Kidney tubule cell (primary cell): ENCODE results near the gene SLC37A1.

Source experiments
- DNase-seq: peaks from one replicate; pipeline ENCODE4 v3.0.0-alpha.2; 2018; ENCODE audit warnings: low spot score

The SLC37A1 gene

DNA sequence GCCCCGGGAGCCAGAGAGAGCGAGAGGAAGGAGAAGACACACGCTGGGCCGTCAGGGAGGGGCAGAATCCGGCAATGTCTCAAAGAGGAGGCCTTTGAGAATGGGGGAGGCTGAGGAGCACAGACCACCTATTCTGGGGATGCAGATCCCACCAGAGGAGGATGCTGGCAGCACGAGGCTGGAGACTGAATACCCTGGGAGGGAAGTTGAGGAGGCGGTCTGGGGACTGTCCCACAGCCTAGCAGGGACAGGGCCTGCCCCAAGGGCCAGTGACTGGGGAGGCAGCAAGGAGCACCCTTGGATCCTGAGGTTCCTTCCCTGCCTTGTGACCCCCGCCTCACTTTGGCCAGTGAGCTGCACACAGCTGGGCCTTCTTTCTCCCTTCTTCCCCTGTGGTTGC is 49.2 kb downstream of the SLC37A1 start:
- no peak for DNase-seq

DNA sequence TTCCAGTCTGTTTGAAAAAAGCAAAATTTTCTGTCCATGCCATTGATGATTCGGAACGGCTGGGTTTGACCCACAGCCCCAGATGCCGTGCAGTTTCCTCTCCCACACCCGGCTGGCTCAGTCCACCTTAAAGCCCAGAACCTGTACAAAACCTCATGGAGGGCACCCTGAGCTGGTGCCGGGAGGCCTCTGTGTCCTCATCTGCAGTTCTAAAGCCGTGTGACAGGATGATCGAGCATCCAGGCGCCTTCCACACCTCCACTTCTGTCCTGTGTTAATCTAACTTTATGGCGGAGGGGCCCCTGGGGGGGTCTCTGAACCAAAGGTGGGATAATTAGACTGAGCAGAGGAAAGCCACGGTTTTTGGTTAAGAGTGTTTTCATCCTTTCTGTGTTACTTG is 49.6 kb downstream of the SLC37A1 start:
- DNase-seq, result no peak

DNA sequence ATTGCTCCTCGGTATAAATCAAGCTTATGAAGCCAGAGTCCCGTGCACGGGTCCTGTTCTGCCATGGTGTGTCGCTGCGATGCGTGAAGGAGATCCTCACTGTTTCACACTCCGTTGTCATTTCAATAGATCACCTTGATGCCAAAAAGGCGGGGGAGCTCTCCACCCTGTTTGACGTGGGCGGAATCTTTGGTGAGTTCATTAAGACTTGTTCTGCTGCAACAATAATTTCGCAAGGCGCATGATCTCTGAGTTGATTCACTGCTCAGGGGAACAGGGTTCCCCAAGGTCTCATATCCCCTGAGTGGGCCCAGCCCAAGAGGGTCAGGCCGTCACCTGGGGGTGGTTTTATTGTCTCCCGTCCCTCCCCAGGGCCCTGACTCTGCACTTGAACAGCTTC is 50.0 kb downstream of the SLC37A1 start:
- no peak for DNase-seq

DNA sequence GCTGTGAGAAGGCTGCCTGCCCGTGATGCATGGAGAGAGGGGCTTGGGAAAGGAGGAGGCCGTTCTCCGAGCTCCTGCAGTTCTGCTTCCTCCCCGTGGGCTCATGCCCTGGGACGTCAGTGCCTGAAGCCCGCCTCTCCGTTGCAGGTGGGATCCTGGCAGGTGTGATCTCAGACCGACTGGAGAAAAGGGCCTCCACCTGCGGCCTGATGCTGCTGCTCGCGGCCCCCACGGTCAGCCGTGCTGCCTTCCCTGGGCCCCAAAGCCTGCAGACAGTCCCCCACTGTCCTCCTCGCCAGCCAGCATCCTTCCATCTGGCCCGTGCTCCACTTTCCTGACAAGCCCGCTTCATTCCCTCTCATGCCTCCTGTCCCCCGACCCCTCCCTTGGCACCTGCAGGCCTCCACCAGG is 50.9 kb downstream of the SLC37A1 start:
- DNase-seq, result no peak

DNA sequence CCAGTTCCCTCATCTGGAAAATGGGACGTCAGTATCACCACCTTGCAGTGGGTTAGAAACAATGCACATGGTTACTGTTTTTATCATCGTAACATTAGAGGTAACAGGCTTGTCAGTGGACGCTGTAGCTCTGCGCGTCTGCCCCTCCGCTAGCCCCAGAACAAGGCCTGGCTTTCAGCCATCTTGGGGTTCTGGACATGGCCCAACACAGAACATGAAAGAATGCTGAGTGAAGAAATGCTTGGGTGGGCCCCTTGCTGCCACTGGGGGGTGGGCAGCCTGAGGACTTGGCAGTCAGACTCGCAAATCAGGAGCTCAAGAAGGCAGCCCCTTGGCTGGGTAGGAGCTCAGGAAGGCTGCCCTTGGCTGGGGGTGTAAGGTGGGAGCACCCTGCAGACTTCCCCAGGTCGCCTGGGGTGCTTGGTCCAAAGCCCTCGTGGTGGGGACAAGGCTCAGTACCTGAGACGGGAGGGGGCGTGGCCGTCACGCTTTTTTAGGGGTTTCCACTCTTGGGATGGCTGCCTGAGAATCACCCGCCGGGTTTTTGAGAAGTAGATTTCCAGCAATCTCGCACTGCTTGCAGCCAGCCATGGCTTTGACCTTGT is 51.7 kb downstream of the SLC37A1 start:
- no peak for DNase-seq

GRCh38 chr21:42565886-42566523 is 52.4 kb downstream of the SLC37A1 start:
- DNase-seq, result no peak

DNA sequence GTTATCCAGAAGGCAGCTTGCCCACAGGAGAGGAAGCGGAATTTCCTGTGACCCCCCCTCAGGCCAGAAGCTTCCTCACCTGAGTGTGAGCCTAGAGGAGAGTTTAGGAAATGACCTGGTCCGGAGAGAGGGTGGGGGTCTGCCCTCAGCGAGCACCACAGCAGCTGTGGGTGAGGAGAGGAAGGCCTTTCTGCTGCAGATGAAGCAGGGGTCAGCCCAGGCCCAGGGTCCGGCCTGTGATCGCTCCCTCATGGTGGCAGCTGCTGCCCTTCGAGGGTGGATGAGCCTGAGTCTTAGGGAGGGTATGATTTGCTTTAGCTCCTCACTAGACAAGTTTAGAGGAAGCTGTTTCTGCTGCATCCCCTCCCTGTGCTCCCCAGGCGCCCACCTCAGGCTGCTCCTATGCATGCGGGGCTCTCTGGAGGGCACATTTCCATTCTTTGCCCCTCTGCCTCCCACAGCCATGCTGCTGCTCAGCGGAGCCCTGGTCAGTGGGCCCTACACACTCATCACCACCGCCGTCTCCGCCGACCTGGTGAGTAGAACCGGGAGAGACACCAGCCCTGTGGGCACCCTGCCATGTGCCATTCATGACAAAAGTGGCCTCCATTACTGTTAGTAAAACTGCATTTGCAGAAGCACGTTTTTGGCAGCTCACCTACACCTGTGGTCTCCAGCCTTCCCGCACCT is 53.0 kb downstream of the SLC37A1 start:
- DNase-seq, result no peak

- no peak for DNase-seq
Observed at GRCh38 chr21:42567214-42567555, 53.5 kb downstream of the SLC37A1 start.

- no peak for DNase-seq
Observed at GRCh38 chr21:42567861-42568260, 54.2 kb downstream of the SLC37A1 start.

DNA sequence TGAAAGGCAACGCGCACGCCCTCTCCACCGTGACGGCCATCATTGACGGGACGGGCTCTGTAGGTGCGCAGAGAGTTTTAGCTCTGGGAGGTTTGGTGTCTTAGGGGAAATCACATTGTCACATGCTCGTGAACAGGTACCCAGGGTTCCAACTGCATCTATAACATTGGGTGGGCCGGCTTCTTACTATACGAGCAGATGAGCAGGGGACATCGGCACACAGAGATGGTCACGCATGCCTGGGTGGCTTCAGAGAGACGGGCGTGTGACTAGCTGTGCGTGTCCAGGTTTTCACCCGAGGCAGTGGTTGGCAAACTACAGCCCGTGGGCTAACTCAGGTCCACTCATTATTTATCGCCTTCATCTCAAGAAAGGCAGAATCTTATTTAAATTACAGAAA is 54.7 kb downstream of the SLC37A1 start:
- DNase-seq, result no peak

DNA sequence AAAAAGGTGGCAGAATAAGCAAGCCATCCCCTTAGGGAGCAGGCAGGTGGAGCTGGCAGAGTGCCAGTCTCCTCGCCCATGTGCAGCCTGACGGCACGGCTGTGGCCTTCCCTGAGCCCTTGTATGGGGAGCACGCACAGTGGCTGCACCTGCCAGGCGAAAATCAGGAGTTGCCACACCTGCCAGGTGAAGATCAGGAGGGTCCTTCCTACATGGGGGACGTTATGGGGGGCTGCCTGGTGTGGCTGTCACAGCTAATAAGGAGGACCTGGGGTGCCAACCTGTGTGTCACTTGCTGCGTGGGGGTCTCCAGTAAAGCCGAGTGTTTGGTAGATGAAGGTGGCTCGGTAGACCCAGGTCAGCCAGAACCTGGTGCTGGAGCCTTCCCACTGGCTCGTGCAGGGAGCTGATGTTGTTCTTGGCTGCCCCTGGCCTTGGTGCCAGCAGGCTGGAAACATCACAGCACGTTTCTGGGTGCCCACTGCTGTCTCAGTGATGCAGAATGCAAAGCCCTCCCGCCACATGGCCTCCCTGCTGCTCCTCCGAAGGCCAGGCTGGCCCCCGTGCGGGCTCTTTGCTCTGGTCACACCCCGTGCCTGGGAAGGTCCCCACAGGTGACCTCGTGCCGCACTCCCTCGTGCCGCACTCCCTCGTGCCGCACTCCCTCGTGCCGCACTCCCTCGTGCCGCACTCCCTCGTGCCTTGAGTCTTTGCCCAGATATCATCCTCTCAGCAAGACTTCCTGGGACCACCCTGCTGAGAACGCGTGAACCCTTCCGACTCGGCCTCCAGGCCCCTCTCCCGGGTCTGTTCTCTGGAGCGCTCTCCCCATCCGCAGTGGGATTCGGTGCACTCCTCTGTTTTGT is 55.4 kb downstream of the SLC37A1 start:
- DNase-seq, result no peak

GRCh38 chr21:42569732-42570301 is 56.2 kb downstream of the SLC37A1 start:
- DNase-seq, result no peak

- DNase-seq, result no peak
Observed at GRCh38 chr21:42570362-42570761, 56.7 kb downstream of the SLC37A1 start.

DNA sequence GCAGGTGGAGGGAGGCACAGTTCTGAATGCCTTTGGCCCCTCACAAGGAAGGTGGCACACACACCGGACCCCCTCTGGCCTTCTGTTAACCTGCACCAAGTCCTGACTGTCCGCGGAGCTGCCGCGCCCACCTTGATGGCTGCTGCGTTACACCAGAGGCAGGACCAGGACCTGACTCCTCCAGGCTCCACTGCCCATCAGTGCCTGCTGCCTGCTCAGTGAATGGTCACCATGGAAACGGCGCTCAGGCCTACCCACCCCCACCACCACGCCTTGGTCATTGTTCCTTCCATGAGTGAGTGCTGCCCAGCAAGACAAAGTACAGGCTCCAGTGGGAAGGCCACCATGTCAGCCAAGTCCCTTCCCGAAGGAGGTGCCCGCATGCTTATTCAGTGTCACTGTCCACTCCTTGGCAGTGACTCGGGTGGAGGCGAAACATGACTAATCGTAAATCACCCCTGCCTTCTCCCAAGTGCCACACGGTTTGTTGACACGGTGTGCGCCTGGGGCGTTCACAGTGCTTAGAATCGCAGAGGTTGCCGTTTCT is 57.3 kb downstream of the SLC37A1 start:
- peak; percentile 67 for DNase-seq

- DNase-seq, result no peak
Observed at GRCh38 chr21:42571391-42572150, 57.9 kb downstream of the SLC37A1 start.

DNA sequence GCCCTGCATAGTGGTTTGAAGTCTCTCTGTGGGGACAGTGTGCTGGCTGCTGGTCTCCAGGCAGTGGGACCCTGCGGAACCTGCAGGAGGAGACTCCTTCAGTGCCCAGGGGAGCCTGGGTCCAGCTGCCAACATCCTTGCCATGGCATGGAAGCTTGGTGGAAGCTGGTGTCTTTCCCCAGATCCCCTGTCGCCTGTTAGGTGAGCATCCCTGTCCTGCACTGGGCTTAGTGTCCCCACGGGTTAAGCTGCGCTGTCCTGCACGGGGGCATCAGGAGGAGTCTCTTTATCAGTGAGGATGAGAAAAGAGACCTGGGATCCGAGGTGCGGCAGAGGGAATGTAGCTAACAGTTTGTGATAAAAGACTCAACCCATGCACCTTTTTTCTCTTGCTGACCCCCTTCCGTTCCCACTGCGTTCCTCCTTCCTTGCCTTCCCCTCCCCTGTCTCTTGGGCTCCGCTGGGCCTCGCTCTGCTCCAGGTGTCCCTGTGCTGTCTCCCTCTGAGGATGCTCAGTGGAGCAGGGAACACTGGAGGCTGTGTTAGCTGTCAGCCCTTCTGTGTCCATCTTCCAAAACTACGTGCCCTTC is 59.3 kb downstream of the SLC37A1 start:
- no peak for DNase-seq

- DNase-seq, result no peak
Observed at GRCh38 chr21:42574234-42575027, 60.8 kb downstream of the SLC37A1 start.

- DNase-seq, result no peak
Observed at GRCh38 chr21:42575111-42575510, 61.5 kb downstream of the SLC37A1 start.

- no peak for DNase-seq
Observed at GRCh38 chr21:42576639-42577038, 63.0 kb downstream of the SLC37A1 start.

DNA sequence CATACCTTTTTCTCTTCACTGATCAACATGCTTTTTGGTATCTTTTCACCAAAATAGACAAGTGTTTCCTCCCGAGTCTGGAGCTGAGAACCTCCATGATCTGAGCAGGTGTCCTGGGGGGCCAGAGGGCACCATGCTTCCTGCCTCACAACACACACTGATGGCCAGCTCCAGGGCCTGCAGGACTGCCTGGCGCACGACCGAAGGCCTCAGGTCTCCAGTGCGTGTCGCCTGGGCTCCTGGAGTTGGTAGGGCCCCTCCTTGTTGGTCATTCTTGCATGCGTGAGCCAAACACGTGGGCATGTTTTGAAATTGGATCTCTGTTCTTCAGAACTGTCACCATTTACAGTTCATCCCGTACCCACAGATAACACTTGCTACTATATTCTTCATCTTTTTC is 64.4 kb downstream of the SLC37A1 start:
- DNase-seq, result no peak
